Liver (tissue), 9 donors: ENCODE results near the gene MACROH2A1. TPM values are rescaled to one million over a fixed set of nuclear protein-coding genes. Genes with fewer than 3 reads are reported as not detected.
A peak's percentile ranks its signal among the peaks of the same experiment; 100 is the strongest.

Experiments used
- DNase-seq: peaks from one replicate; pipeline ENCODE4 v3.0.0-alpha.2; 2017; ENCODE audit warnings: low spot score
- H3K27ac ChIP-seq, 2 donors: one replicate each; pipeline ENCODE4 v1.7.0; 2013; ENCODE audit warnings: inconsistent platforms in 2 of 2, low read length in 2 of 2, control low read depth in 1 of 2, low read depth in 1 of 2, mild to moderate bottlenecking in 1 of 2
- H3K27me3 ChIP-seq, 4 donors: one replicate each; pipeline versions ENCODE4 v1.6.1 to v1.7.0; 2013; ENCODE audit warnings: low read length in 3 of 4, inconsistent platforms in 1 of 4, mild to moderate bottlenecking in 1 of 4, moderate library complexity in 1 of 4; ENCODE audit not compliant: control insufficient read depth in 4 of 4, insufficient read depth in 4 of 4
- H3K36me3 ChIP-seq, 4 donors: one replicate each; pipeline versions ENCODE4 v1.6.1 to v1.7.0; 2013; ENCODE audit warnings: low read length in 3 of 4, mild to moderate bottlenecking in 3 of 4, low read depth in 1 of 4, moderate library complexity in 1 of 4; ENCODE audit not compliant: control insufficient read depth in 4 of 4, insufficient read depth in 3 of 4
- H3K4me1 ChIP-seq, 4 donors: one replicate each; pipeline versions ENCODE4 v1.6.1 to v1.7.0; 2013; ENCODE audit warnings: low read length in 3 of 4, mild to moderate bottlenecking in 3 of 4, moderate library complexity in 1 of 4; ENCODE audit not compliant: control insufficient read depth in 4 of 4, insufficient read depth in 4 of 4
- H3K4me3 ChIP-seq, 3 donors: one replicate each; pipeline versions ENCODE4 v1.6.1 to v1.7.0; 2013; ENCODE audit warnings: low read length in 3 of 3, control low read depth in 1 of 3, low read depth in 1 of 3, mild to moderate bottlenecking in 1 of 3
- H3K9ac ChIP-seq, 2 donors: one replicate each; pipeline ENCODE4 v1.7.0; 2013; ENCODE audit warnings: low read length in 2 of 2, mild to moderate bottlenecking in 2 of 2, moderate library complexity in 2 of 2, control low read depth in 1 of 2, low read depth in 1 of 2
- H3K9me3 ChIP-seq, 4 donors: one replicate each; pipeline versions ENCODE4 v1.6.1 to v1.7.0; 2013; ENCODE audit warnings: low read length in 3 of 4; ENCODE audit not compliant: control insufficient read depth in 4 of 4
- CTCF ChIP-seq: fragments of 150-350 bp; IDR thresholded peaks from 2 replicates; pipeline ENCODE4 v1.5.1; 2017; ENCODE audit warnings: improper control_type of control experiment, low read depth, low read length; ENCODE audit not compliant: missing input control
- EGR1 ChIP-seq, 2 donors: IDR thresholded peaks; 2 replicates each; pipeline ENCODE4 v1.6.1; 2016 to 2018; ENCODE audit warnings: antibody characterized with exemption in 2 of 2, low read depth in 2 of 2
- FOXA1 ChIP-seq: IDR thresholded peaks from 2 replicates; pipeline ENCODE4 v1.6.1; 2016; ENCODE audit warnings: antibody characterized with exemption
- FOXA2 ChIP-seq: IDR thresholded peaks from 2 replicates; pipeline ENCODE4 v1.6.1; 2016; ENCODE audit warnings: antibody characterized with exemption
- GABPA ChIP-seq, 2 donors: IDR thresholded peaks in 1 of 2; conservative IDR thresholded peaks in 1 of 2; 2 replicates each; pipeline ENCODE4 v1.6.1; 2016; ENCODE audit warnings: antibody characterized with exemption in 2 of 2, mild to moderate bottlenecking in 1 of 2, moderate library complexity in 1 of 2
- HNF4A ChIP-seq, 2 donors: conservative IDR thresholded peaks; 2 replicates each; pipeline ENCODE4 v1.6.1; 2016; ENCODE audit warnings: antibody characterized with exemption in 2 of 2, mild to moderate bottlenecking in 2 of 2
- HNF4G ChIP-seq: IDR thresholded peaks from 2 replicates; pipeline ENCODE4 v1.6.1; 2016; ENCODE audit warnings: antibody characterized with exemption
- JUND ChIP-seq, 2 donors: IDR thresholded peaks; 2 replicates each; pipeline ENCODE4 v1.6.1; 2016; ENCODE audit warnings: antibody characterized with exemption in 2 of 2
- NR2F2 ChIP-seq: IDR thresholded peaks from 2 replicates; pipeline ENCODE4 v1.6.1; 2016; ENCODE audit warnings: antibody characterized with exemption
- RAD21 ChIP-seq, 2 donors: IDR thresholded peaks; 2 replicates each; pipeline ENCODE4 v1.6.1; 2016; ENCODE audit warnings: antibody characterized with exemption in 2 of 2, mild to moderate bottlenecking in 2 of 2
- REST ChIP-seq: IDR thresholded peaks from 2 replicates; pipeline ENCODE4 v1.6.1; 2016; ENCODE audit warnings: antibody characterized with exemption, mild to moderate bottlenecking
- RXRA ChIP-seq, 2 donors: IDR thresholded peaks; 2 replicates each; pipeline ENCODE4 v1.6.1; 2017 to 2018; ENCODE audit warnings: antibody characterized with exemption in 2 of 2, mild to moderate bottlenecking in 1 of 2
- SP1 ChIP-seq: IDR thresholded peaks from 2 replicates; pipeline ENCODE4 v1.6.1; 2018; ENCODE audit warnings: antibody characterized with exemption, mild to moderate bottlenecking
- TAF1 ChIP-seq: conservative IDR thresholded peaks from 2 replicates; pipeline ENCODE4 v1.6.1; 2016; ENCODE audit warnings: antibody characterized with exemption, mild to moderate bottlenecking
- YY1 ChIP-seq: IDR thresholded peaks from 2 replicates; pipeline ENCODE4 v1.6.1; 2016; ENCODE audit warnings: antibody characterized with exemption, mild to moderate bottlenecking
- WGBS: extraction: QIAGEN DNeasy Blood & Tissue Kit; methylation state at CpG from one replicate; pipeline ENCODE4 v1.1.7; 2013; 5-methylcytosine and 5-hydroxymethylcytosine counted together
- polyA plus RNA-seq, 2 donors: library from polyadenylated mRNA; stranded (reverse) in 1 of 2; unstranded in 1 of 2; fragments of 200-250 nt in 1 of 2; fragments of >200 nt in 1 of 2; fragmentation: Nextera tagmentation in 1 of 2; extraction: Ambion mirVana in 1 of 2; gene quantifications; one replicate each; pipeline versions ENCODE4 v1.2.1 to v1.2.3, GENCODE V29; 2013 to 2015
- total RNA-seq, 2 donors: library from RNA; depleted of rRNA; stranded (reverse); fragments of >200 nt; gene quantifications; one replicate each; pipeline ENCODE4 v1.2.3, GENCODE V29; 2014
- TF ChIP-seq, protein P1 (sequence below): IDR thresholded peaks from 2 replicates; pipeline ENCODE4 v1.6.1; 2016; ENCODE audit warnings: antibody characterized with exemption
- TF ChIP-seq, protein P2 (sequence below): IDR thresholded peaks from 2 replicates; pipeline ENCODE4 v1.6.1; 2016; ENCODE audit warnings: antibody characterized with exemption
- TF ChIP-seq, protein P3 (sequence below): IDR thresholded peaks from 2 replicates; pipeline ENCODE4 v1.6.1; 2016; ENCODE audit warnings: antibody characterized with exemption
- donor health status: healthy.
- donor health status: healthy.
- donor health status: healthy.
- donor health status: healthy.
- donor health status: healthy.

The MACROH2A1 gene
- total and polyA plus RNA-seq, 4 donors = 33.7 to 113 (median 62.7) TPM

- Histone ChIP-seq H3K4me1 (peaks cover 0 to 6% (median under 1%) of the 10 kb centered on the region in 4 donors), H3K9me3 (no peaks in the 10 kb centered on the region), H3K4me3 (no peak overlapping the region), H3K27ac (no peak overlapping the region), H3K36me3 (no peaks in the 10 kb centered on the region), H3K27me3 (no peaks in the 10 kb centered on the region), H3K9ac (no peak overlapping the region)
- DNase-seq = no peak
- 83% methylated on average over 2 of the region's 2 CpGs for WGBS
- no peak for TF ChIP-seq RXRA (IDR thresholded peaks at IDR 0.05)
- TF ChIP-seq RAD21 (IDR thresholded peaks at IDR 0.05) = no peak
- TF ChIP-seq, protein P1, sequence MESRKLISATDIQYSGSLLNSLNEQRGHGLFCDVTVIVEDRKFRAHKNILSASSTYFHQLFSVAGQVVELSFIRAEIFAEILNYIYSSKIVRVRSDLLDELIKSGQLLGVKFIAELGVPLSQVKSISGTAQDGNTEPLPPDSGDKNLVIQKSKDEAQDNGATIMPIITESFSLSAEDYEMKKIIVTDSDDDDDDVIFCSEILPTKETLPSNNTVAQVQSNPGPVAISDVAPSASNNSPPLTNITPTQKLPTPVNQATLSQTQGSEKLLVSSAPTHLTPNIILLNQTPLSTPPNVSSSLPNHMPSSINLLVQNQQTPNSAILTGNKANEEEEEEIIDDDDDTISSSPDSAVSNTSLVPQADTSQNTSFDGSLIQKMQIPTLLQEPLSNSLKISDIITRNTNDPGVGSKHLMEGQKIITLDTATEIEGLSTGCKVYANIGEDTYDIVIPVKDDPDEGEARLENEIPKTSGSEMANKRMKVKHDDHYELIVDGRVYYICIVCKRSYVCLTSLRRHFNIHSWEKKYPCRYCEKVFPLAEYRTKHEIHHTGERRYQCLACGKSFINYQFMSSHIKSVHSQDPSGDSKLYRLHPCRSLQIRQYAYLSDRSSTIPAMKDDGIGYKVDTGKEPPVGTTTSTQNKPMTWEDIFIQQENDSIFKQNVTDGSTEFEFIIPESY = no peak
- TF ChIP-seq SP1 = no peak
- no peak for TF ChIP-seq YY1
- TF ChIP-seq JUND (IDR thresholded peaks at IDR 0.05) = no peak
Measured at GRCh38 chr5:135315386-135315785, 83.6 kb downstream of the MACROH2A1 start.

- no peaks in the 10 kb centered on the region for H3K27me3 ChIP-seq
- TF ChIP-seq FOXA2 (no peak), RAD21 (IDR thresholded peaks at IDR 0.05) (no peak), SP1 (no peak), JUND (IDR thresholded peaks at IDR 0.05) (no peak), CTCF (no peak), NR2F2 (no peak), REST (no peak), HNF4G (no peak), EGR1 (IDR thresholded peaks at IDR 0.05; ENCODE audit: low read depth in 2 of 2) (no peak), RXRA (IDR thresholded peaks at IDR 0.05) (no peak), YY1 (no peak), TAF1 (no peak), HNF4A (conservative IDR thresholded peaks at IDR 0.05) (no peak), FOXA1 (no peak), GABPA (IDR thresholded peaks at IDR 0.05 in 1 of 2, conservative IDR thresholded peaks at IDR 0.05 in 1 of 2) (no peak)
- TF ChIP-seq, protein P2, sequence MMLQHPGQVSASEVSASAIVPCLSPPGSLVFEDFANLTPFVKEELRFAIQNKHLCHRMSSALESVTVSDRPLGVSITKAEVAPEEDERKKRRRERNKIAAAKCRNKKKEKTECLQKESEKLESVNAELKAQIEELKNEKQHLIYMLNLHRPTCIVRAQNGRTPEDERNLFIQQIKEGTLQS = no peak
- TF ChIP-seq, protein P1 = no peak
- TF ChIP-seq, protein P3, sequence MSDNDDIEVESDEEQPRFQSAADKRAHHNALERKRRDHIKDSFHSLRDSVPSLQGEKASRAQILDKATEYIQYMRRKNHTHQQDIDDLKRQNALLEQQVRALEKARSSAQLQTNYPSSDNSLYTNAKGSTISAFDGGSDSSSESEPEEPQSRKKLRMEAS = no peak
- H3K9me3 ChIP-seq = no peaks in the 10 kb centered on the region
- peak; percentile 3 for DNase-seq
- H3K36me3 ChIP-seq = no peaks in the 10 kb centered on the region
- no peak overlapping the region for H3K9ac ChIP-seq
- no peak overlapping the region for H3K4me3 ChIP-seq
- no peak overlapping the region for H3K27ac ChIP-seq
- WGBS = 88% methylated on average over 2 of the region's 2 CpGs
- peaks cover 0 to 8% (median 6%) of the 10 kb centered on the region in 4 donors for H3K4me1 ChIP-seq
Measured at GRCh38 chr5:135313946-135314345, 85.1 kb downstream of the MACROH2A1 start.
